Measurements from ENCODE around the gene DNAJB2.
A peak's percentile ranks its signal among the peaks of the same experiment; 100 is the strongest.
"Not testable (repeated sequence)": the region's sequence is repeated elsewhere in the genome, so short reads cannot be mapped to it uniquely, and the experiment has no call there.

Gene DNAJB2

GRCh38 chr2:219279151-219279915 is at the start of gene DNAJB2:
TSS of gene DNAJB2 (plus strand) at chr2:219279366. CDS start at chr2:219279834, 468 bp downstream.
- peak; percentile 100 for DNase-seq

GRCh38 chr2:219230059-219230540 is 49.1 kb upstream of the DNAJB2 start:
- DNase-seq: peak; percentile 59

- no peak for DNase-seq
These were observed 44.8 kb upstream of the DNAJB2 start for GRCh38 chr2:219234331-219234730.

GRCh38 chr2:219243291-219243761 is 35.8 kb upstream of the DNAJB2 start:
- DNase-seq: peak; percentile 65

GRCh38 chr2:219244789-219245147 is 34.4 kb upstream of the DNAJB2 start:
- DNase-seq: no peak

- peak; percentile 93 for DNase-seq
These were observed 33.8 kb upstream of the DNAJB2 start, which contains the start of the genes GLB1L and STK16 for GRCh38 chr2:219245148-219245898. TSS of gene GLB1L (minus strand) at chr2:219245444. CDS start at chr2:219243573, 1,871 bp downstream. TSS of gene STK16 (plus strand) at chr2:219245479. CDS start at chr2:219246000, 521 bp downstream.

- DNase-seq: no peak
These were observed 33.3 kb upstream of the DNAJB2 start for GRCh38 chr2:219245899-219246230.

- DNase-seq: no peak
These were observed 32.6 kb upstream of the DNAJB2 start for GRCh38 chr2:219246559-219246958.

- no peak for DNase-seq
These were observed 31.2 kb upstream of the DNAJB2 start for GRCh38 chr2:219247678-219248642.

- DNase-seq: no peak
These were observed 30.3 kb upstream of the DNAJB2 start for GRCh38 chr2:219248845-219249202.

- no peak for DNase-seq
These were observed 29.8 kb upstream of the DNAJB2 start for GRCh38 chr2:219249203-219249980.

- peak; percentile 50 for DNase-seq
These were observed 29.0 kb upstream of the DNAJB2 start for GRCh38 chr2:219250049-219250781.

- DNase-seq: no peak
These were observed 27.5 kb upstream of the DNAJB2 start for GRCh38 chr2:219251656-219252055.

- no peak for DNase-seq
These were observed 27.1 kb upstream of the DNAJB2 start for GRCh38 chr2:219252084-219252483.

GRCh38 chr2:219252570-219252899 is 26.6 kb upstream of the DNAJB2 start:
- DNase-seq: no peak

- DNase-seq: peak; percentile 33
These were observed 26.0 kb upstream of the DNAJB2 start, which contains the start of gene TUBA4B for GRCh38 chr2:219252900-219253752. TSS of gene TUBA4B (plus strand) at chr2:219253243. CDS start at chr2:219253408, 165 bp downstream.

GRCh38 chr2:219253753-219254589 is 25.2 kb upstream of the DNAJB2 start, which contains the start of gene TUBA4A:
TSS of gene TUBA4A (minus strand) at chr2:219253918. CDS start at chr2:219253858, 60 bp downstream.
- peak; percentile 84 for DNase-seq

- DNase-seq: peak; percentile 87
These were observed 24.5 kb upstream of the DNAJB2 start for GRCh38 chr2:219254590-219255201.

- DNase-seq: not testable (repeated sequence)
These were observed 20.2 kb upstream of the DNAJB2 start for GRCh38 chr2:219258942-219259341.

All from inflammatory macrophage treated with lipopolysaccharide for 4 hours (primary cell).